Esophagus squamous epithelium (tissue), 4 donors: ENCODE results near the gene CA9.

Experiments
- CTCF ChIP-seq, 6 experiments: fragments of 450-650 bp in 4 of 6; fragments of 200-600 bp in 2 of 6; sonication (generic) in 2 of 6; IDR thresholded peaks; one replicate each; pipeline ENCODE4 v1.5.1; 2016 to 2019; ENCODE audit warnings: antibody characterized with exemption in 6 of 6, mild to moderate bottlenecking in 4 of 6, moderate library complexity in 4 of 6
- POLR2A ChIP-seq, 4 donors: fragments of 450-650 bp; IDR thresholded peaks; one replicate each; pipeline ENCODE4 v1.6.1; 2017; ENCODE audit warnings: antibody characterized with exemption in 4 of 4, mild to moderate bottlenecking in 4 of 4, moderate library complexity in 3 of 4

- TF ChIP-seq CTCF (IDR thresholded peaks at IDR 0.05) (no peak), POLR2A (IDR thresholded peaks at IDR 0.05) (no peak)
Observed at GRCh38 chr9:35629597-35629996, 44.1 kb upstream of the CA9 start.
